ENCODE data around the gene ATP11A. TPM values are rescaled to one million over a fixed set of nuclear protein-coding genes. Genes with fewer than 3 reads are reported as not detected.

Gene ATP11A
- total RNA-seq, 1 experiment from 2014 or later, result 65.3 TPM

GRCh38 chr13:112679381-112679780 lies 10.5 kb upstream of the ATP11A start:
- Histone ChIP-seq H3K23ac (ENCODE audit: insufficient read length, low read depth, low read length) (no peak overlapping the region), H3K4me1 (ENCODE audit: insufficient read depth, low read length) (peaks cover 4% of the 10 kb centered on the region; the same call in 1 of the 2 replicates), H2BK5ac (ENCODE audit: insufficient read length, low read length) (no peak overlapping the region), H3K9me3 (ENCODE audit: control insufficient read depth, low read depth, low read length) (no peaks in the 10 kb centered on the region), H2BK20ac (ENCODE audit: low read depth, low read length, poor library complexity, severe bottlenecking) (no peak overlapping the region), H2AK5ac (ENCODE audit: insufficient read length, low read length) (no peak overlapping the region), H4K91ac (ENCODE audit: insufficient read length, low read depth, low read length) (no peak overlapping the region), H3K79me1 (ENCODE audit: insufficient read depth, low read depth, low read length, poor library complexity, severe bottlenecking) (no peaks in the 10 kb centered on the region), H3K27me3 (ENCODE audit: insufficient read depth, low read length) (no peaks in the 10 kb centered on the region), H4K5ac (ENCODE audit: insufficient read length, low read depth, low read length) (no peak overlapping the region), H3K56ac (ENCODE audit: insufficient read length, low read depth, low read length) (no peak overlapping the region), H3K14ac (ENCODE audit: insufficient read depth, low read length) (no peak overlapping the region), H3K9ac (ENCODE audit: extremely low read depth, insufficient read length, low read length) (no peak overlapping the region), H3K23me2 (ENCODE audit: insufficient read length, low read depth, low read length, poor library complexity, severe bottlenecking) (no peaks in the 10 kb centered on the region), H3K79me2 (ENCODE audit: insufficient read depth, low read length) (no peaks in the 10 kb centered on the region), H3T11ph (ENCODE audit: low read length) (no peak overlapping the region), H4K8ac (replicated peaks; ENCODE audit: insufficient read length, low read depth, low read length) (no peak overlapping the region), H3K4me2 (ENCODE audit: insufficient read depth, insufficient read length, low read length) (no peak overlapping the region), H2BK120ac (ENCODE audit: low read depth, low read length, poor library complexity, severe bottlenecking) (no peak overlapping the region), H3K27ac (ENCODE audit: insufficient read length, low read depth, low read length) (no peak overlapping the region), H3K4ac (ENCODE audit: low read depth, low read length) (no peak overlapping the region), H3K18ac (ENCODE audit: insufficient read length, low read depth, low read length) (no peak overlapping the region), H2BK15ac (ENCODE audit: low read depth, low read length) (no peak overlapping the region), H4K20me1 (ENCODE audit: control insufficient read depth, insufficient read depth, insufficient read length) (no peaks in the 10 kb centered on the region), H2AFZ (ENCODE audit: low read length) (no peak overlapping the region), H2BK12ac (ENCODE audit: insufficient read length, low read depth, low read length) (no peak overlapping the region)
- Mint-ChIP-seq H3K27ac (no peak overlapping the region), H3K4me1 (peaks cover 11 to 14% of the 10 kb centered on the region in 2 experiments), H3K27me3 (ENCODE audit: low read depth) (peaks cover 12% of the 10 kb centered on the region), H3K4me3 (no peak overlapping the region), H3K36me3 (ENCODE audit: insufficient read depth in 1 of 3, low read depth in 3 of 3) (peaks cover 0 to 6% (median 3%) of the 10 kb centered on the region in 3 experiments; a peak in 2 of 7 replicates), H3K9me3 (peaks cover 9 to 12% of the 10 kb centered on the region in 2 experiments)
- WGBS (ENCODE audit: extremely low coverage, insufficient read length, low lambda C conversion rate), result no CpG with 5 or more reads among the region's 17 CpGs
- DNase-seq, result no peak
- no peak for TF ChIP-seq CTCF (conservative IDR thresholded peaks at IDR 0.05)

All from H9 (cell line).